HG02938 (cell line): Measurements from ENCODE around the gene AMBRA1.

Experiments
- ATAC-seq: cut with Tn5 transposase; IDR thresholded peaks from one replicate; pipeline ENCODE4 v1.9.1; 2021; ENCODE audit warnings: mild to moderate bottlenecking, moderate library complexity; ENCODE audit not compliant: unreplicated experiment

Gene AMBRA1

GRCh38 chr11:46574656-46575055 is 19.2 kb downstream of the AMBRA1 start:
- ATAC-seq, result no peak

- no peak for ATAC-seq
Measured at GRCh38 chr11:46570790-46571398, 22.9 kb downstream of the AMBRA1 start.

GRCh38 chr11:46565232-46565840 is 28.5 kb downstream of the AMBRA1 start:
- ATAC-seq, result no peak

- ATAC-seq, result no peak
Measured at GRCh38 chr11:46564459-46564858, 29.4 kb downstream of the AMBRA1 start.

- ATAC-seq, result no peak
Measured at GRCh38 chr11:46562527-46562926, 31.3 kb downstream of the AMBRA1 start.

GRCh38 chr11:46560300-46560991 is 33.4 kb downstream of the AMBRA1 start:
- ATAC-seq, result no peak

- ATAC-seq, result no peak
Measured at GRCh38 chr11:46559815-46560214, 34.0 kb downstream of the AMBRA1 start.

GRCh38 chr11:46557684-46558151 is 36.1 kb downstream of the AMBRA1 start:
- no peak for ATAC-seq

- ATAC-seq, result peak; percentile 58
Measured at GRCh38 chr11:46555267-46556054, 38.4 kb downstream of the AMBRA1 start.

- no peak for ATAC-seq
Measured at GRCh38 chr11:46554213-46555147, 39.3 kb downstream of the AMBRA1 start.

GRCh38 chr11:46553814-46554212 is 40.0 kb downstream of the AMBRA1 start:
- no peak for ATAC-seq

- ATAC-seq, result no peak
Measured at GRCh38 chr11:46551261-46551660, 42.6 kb downstream of the AMBRA1 start.

GRCh38 chr11:46547579-46547978 is 46.2 kb downstream of the AMBRA1 start:
- ATAC-seq, result no peak

- no peak for ATAC-seq
Measured at GRCh38 chr11:46543564-46543963, 50.3 kb downstream of the AMBRA1 start.

- no peak for ATAC-seq
Measured at GRCh38 chr11:46541593-46542371, 52.0 kb downstream of the AMBRA1 start.

- ATAC-seq, result no peak
Measured at GRCh38 chr11:46540807-46541206, 53.0 kb downstream of the AMBRA1 start.

- peak; percentile 64 for ATAC-seq
Measured at GRCh38 chr11:46537537-46538295, 56.1 kb downstream of the AMBRA1 start.

- no peak for ATAC-seq
Measured at GRCh38 chr11:46537121-46537520, 56.7 kb downstream of the AMBRA1 start.

- no peak for ATAC-seq
Measured at GRCh38 chr11:46535688-46536087, 58.1 kb downstream of the AMBRA1 start.
